Vagina (tissue), 2 donors: ENCODE measurements around the gene RNU5B-1.

ENCODE experiments used
- POLR2A ChIP-seq, 2 donors: fragments of 450-650 bp; IDR thresholded peaks; one replicate each; pipeline ENCODE4 v1.6.1; 2017; ENCODE audit warnings: antibody characterized with exemption in 2 of 2, mild to moderate bottlenecking in 2 of 2, moderate library complexity in 2 of 2
- POLR2AphosphoS5 ChIP-seq, 2 donors: sonication (generic); formaldehyde crosslinking; IDR thresholded peaks; one replicate each; pipeline ENCODE4 v1.9.0; 2017; ENCODE audit warnings: antibody characterized with exemption in 2 of 2, mild to moderate bottlenecking in 2 of 2, low read depth in 1 of 2; ENCODE audit not compliant: insufficient read depth in 1 of 2
- TF ChIP-seq, protein P1 (sequence below), 3 experiments: fragments of 450-650 bp in 2 of 3; fragments of 200-600 bp in 1 of 3; sonication (generic) in 1 of 3; IDR thresholded peaks; one replicate each; pipeline ENCODE4 v1.5.1; 2017 to 2019; ENCODE audit warnings: antibody characterized with exemption in 3 of 3, mild to moderate bottlenecking in 2 of 3, moderate library complexity in 2 of 3

DNA sequence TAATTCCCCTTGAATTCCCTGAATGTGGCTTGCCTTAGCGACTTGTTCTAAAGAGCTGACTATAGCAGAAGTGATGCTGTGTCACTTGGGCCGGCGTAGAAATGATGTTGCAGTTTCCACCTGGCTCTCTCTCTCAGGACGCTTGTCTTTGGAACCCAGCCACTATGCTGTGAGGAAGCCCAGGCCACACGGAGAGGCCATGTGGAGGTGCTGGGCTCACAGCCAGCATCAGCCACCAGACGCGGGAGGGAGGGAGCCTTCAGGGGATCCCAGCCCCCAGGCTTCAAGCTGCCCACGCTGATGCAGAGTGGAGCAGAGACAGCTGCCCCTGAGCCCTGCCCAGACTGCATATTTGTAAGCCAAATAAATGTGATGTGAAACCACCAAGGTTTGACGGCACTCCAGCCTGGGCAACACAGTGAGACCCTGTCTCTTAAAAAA, 18.6 kb downstream of the RNU5B-1 start:
- TF ChIP-seq, protein P1, sequence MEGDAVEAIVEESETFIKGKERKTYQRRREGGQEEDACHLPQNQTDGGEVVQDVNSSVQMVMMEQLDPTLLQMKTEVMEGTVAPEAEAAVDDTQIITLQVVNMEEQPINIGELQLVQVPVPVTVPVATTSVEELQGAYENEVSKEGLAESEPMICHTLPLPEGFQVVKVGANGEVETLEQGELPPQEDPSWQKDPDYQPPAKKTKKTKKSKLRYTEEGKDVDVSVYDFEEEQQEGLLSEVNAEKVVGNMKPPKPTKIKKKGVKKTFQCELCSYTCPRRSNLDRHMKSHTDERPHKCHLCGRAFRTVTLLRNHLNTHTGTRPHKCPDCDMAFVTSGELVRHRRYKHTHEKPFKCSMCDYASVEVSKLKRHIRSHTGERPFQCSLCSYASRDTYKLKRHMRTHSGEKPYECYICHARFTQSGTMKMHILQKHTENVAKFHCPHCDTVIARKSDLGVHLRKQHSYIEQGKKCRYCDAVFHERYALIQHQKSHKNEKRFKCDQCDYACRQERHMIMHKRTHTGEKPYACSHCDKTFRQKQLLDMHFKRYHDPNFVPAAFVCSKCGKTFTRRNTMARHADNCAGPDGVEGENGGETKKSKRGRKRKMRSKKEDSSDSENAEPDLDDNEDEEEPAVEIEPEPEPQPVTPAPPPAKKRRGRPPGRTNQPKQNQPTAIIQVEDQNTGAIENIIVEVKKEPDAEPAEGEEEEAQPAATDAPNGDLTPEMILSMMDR (IDR thresholded peaks at IDR 0.05) = no peak
- TF ChIP-seq POLR2A (IDR thresholded peaks at IDR 0.05) (no peak), POLR2AphosphoS5 (IDR thresholded peaks at IDR 0.05; ENCODE audit: insufficient read depth in 1 of 2, low read depth in 1 of 2) (no peak)
